Measurements from ENCODE around the gene FAM13B.
"Not testable (repeated sequence)": the region's sequence is repeated elsewhere in the genome, so short reads cannot be mapped to it uniquely, and the experiment has no call there.

FAM13B gene

DNA sequence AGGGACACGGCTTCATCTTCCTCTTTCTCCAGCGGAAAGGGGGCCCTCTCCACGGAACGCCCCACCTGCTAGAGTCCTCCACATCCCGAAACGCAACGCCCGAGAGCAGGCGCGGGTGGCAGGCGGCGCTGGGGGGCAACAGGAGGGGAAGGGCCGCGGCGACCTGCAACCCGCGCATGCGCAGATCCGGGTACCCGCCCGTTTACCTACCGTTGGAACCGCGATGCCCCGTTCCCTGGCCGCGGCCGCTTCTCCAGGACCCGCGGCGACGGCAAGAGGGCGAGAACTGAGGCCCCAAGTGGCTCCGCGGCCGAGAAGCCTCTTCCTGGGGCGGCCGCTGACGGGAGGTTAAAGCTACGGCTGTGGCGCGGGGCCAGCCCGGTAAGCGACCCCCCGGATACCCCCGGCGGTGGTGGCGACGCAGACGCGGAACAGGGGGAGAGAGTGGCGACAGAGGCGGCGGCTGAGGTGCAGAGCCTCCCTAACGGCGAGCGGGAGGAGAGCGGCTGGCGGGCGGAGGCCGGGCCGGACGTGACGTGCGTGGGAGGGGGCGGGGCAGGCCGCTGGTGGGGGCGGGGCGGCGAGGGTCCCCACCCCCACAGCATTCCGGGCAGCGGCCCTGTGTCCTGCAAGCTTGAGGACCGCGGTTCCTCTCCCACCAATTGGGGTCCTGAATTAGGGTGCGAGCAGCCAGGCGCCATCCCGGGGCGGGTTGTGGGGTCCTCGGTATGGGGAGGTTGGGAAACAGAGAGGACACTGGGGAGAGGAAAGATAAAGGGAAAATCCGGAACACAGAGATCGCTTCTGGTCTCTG is at the start of gene FAM13B:
FAM13B (minus strand) TSS at position 508 of the 814 bp plus-strand sequence. CDS start 13,968 bp downstream, outside the sequence.
- POLR2A ChIA-PET (ENCODE audit: low non-redundant PET), result no interaction called here
- peak within 1 kb of the TSS; percentile 98 for H3K27ac ChIP-seq
- DNase-seq (ENCODE audit: low spot score), result peak; percentile 93
- CTCF ChIA-PET, result interaction anchor here (0.9 to 5.3 kb wide), 2 partner anchors 36 to 101 kb away, joined by 5 to 60 read pairs; no protein-coding TSS in a partner anchor
- TF ChIP-seq, protein P1, sequence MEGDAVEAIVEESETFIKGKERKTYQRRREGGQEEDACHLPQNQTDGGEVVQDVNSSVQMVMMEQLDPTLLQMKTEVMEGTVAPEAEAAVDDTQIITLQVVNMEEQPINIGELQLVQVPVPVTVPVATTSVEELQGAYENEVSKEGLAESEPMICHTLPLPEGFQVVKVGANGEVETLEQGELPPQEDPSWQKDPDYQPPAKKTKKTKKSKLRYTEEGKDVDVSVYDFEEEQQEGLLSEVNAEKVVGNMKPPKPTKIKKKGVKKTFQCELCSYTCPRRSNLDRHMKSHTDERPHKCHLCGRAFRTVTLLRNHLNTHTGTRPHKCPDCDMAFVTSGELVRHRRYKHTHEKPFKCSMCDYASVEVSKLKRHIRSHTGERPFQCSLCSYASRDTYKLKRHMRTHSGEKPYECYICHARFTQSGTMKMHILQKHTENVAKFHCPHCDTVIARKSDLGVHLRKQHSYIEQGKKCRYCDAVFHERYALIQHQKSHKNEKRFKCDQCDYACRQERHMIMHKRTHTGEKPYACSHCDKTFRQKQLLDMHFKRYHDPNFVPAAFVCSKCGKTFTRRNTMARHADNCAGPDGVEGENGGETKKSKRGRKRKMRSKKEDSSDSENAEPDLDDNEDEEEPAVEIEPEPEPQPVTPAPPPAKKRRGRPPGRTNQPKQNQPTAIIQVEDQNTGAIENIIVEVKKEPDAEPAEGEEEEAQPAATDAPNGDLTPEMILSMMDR (conservative IDR thresholded peaks at IDR 0.05; ENCODE audit: low read depth), result no peak

DNA sequence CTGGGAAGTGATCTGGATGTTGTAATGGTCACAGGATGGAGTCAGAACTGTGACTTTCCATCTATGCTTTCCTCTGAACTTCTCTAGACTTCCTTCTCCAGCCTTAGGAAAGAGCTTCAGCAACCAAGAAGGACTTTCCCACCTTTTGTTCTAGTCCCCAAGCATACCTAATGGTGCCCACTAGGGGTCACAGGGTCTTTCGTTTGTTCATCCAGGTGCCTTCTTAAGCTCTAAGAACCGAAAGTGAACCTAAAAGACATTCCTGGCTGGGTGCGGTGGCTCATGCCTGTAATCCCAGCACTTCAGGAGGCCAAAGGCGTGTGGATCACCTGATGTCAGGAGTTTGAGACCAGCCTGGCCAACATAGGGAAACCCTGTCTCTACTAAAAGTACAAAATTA is 49.2 kb upstream of the FAM13B start:
- TF ChIP-seq, protein P1 (conservative IDR thresholded peaks at IDR 0.05; ENCODE audit: low read depth), result no peak
- DNase-seq (ENCODE audit: low spot score), result no peak
- H3K27ac ChIP-seq, result no peak overlapping the region
- ChIA-PET CTCF (interaction anchor here (0.6 to 1.6 kb wide), 6 partner anchors 13 to 440 kb away, joined by 3 to 5 read pairs (median 4); no protein-coding TSS in a partner anchor), POLR2A (ENCODE audit: low non-redundant PET) (no interaction called here)

DNA sequence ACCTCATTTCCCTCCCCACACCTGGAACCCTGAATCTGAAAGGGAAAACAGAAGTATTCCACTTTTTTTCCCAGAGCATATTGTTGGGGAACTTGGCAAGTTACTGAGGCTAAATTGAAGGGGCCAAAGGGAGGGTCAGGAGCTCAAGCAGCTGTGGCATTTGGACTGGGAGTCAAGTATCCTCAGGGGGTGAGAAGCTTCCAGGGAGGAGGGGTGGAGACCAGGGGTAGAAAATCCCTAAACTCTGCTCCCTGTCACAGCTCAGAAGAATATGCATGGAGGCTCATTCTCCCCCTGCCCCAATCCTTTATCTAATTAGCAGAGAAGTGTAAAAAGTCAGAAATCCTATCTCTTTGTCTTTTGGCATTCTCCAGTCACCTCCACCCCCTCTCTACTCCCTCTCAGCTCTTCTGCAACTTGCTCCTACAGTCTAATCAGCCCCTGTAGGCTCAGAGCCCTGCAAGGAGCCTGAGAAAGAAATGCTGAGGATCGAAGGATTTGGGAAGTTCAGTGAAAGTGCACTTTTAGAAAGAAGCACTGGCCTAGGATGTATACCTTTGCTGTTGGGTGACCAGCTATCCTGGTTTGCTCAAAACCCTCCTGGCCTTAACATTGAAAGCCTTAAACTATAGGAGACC is 45.2 kb upstream of the FAM13B start:
- no peak overlapping the region for H3K27ac ChIP-seq
- POLR2A ChIA-PET (ENCODE audit: low non-redundant PET), result no interaction called here
- TF ChIP-seq, protein P1 (conservative IDR thresholded peaks at IDR 0.05; ENCODE audit: low read depth), result no peak
- DNase-seq (ENCODE audit: low spot score), result no peak
- CTCF ChIA-PET, result interaction anchor here (0.6 to 3.4 kb wide), 16 partner anchors 10 to 1991 kb away, joined by 3 to 25 read pairs (median 4); no protein-coding TSS in a partner anchor

DNA sequence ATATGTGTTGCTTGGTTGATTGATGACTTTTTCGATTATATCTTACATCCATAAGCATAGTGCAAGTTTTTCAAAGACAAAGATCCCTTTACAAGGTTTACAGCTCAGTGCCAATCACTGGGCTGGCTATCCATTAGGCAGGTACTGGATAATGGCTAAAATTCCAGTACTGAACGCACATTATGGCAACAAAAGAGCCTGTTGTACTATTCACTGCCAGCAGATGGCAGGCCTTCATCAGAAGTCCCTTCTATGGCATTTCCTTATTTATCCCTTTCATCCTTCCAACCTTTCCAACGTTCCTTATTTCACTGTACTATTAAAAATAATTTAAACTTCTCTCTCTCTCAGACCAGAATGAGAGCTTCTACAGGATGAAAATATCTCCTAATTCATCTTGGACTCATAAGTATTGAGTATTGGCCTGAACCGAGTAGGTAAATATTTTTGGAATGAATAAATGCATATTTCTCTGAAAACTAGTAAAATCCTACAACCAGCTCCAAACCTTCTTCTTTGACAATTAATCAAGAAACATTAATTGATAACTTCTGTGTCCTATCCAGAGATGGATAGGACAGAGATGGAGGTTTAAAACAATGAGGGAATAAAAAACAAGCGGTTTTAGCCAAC is 44.3 kb upstream of the FAM13B start:
- CTCF ChIA-PET, result interaction anchor here (0.6 to 3.4 kb wide), 21 partner anchors 9 to 448 kb away, joined by 3 to 25 read pairs (median 4); no protein-coding TSS in a partner anchor
- H3K27ac ChIP-seq, result no peak overlapping the region
- DNase-seq (ENCODE audit: low spot score), result peak; percentile 84
- TF ChIP-seq, protein P1 (conservative IDR thresholded peaks at IDR 0.05; ENCODE audit: low read depth), result peak; percentile 94
- POLR2A ChIA-PET (ENCODE audit: low non-redundant PET), result no interaction called here

DNA sequence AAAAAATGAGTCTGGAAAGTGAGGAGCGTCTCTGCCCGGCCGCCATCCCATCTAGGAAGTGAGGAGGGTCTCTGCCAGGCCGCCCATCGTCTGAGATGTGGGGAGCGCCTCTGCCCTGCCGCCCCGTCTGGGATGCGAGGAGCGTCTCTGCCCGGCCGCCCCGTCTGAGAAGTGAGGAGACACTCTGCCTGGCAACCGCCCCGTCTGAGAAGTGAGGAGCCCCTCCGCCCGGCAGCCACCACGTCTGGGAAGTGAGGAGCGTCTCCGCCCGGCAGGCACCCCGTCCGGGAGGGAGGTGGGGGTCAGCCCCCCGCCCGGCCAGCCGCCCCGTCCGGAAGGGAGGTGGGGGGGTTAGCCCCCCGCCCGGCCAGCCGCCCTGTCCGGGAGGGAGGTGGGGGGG is 37.1 kb upstream of the FAM13B start:
- DNase-seq (ENCODE audit: low spot score); H3K27ac ChIP-seq; POLR2A ChIA-PET (ENCODE audit: low non-redundant PET): not testable (repeated sequence)
- CTCF ChIA-PET, result interaction anchor here (1.4 to 2.9 kb wide), 4 partner anchors 19 to 63 kb away, joined by 5 to 60 read pairs (median 6); partner anchors contain the start of gene FAM13B

DNA sequence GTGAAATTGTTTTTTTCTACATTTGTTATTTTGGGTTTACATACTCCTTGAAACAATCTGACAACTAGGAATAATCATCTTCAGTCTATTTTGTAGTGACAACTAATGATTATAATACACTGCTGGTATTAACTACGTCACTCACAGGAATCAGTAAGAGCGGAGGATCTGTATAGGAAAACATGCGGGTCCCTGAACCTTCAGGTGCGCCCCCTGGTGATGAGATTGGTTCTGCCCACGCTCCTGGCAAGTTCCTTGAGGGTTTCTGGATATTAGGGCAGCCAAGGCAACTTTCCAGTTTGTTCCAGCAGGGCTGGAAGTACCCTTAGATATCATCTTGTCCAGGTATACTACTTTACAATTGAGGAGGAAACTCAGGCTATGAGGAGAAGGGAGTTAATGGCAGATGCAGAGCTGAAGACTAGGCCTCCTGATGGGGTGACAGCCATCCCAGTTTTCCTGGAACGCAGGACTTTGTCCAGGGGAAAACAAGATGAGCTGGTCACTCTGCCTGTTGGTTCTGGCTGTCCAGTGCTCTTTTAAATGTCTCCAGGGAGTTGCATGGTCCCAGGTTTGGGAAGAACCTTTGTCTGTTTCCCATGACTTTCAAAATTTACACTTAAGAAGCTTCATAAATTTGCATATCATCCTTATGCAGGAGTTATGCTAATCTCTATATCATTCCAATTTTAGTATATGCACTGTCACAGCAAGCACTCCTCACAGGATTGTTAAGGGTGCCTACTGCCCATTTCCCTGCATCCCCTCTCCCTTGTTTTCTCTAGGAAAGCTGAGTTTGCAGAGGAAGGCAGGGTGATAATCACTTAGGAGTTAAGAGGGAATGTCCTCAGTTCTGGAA is 36.1 kb upstream of the FAM13B start:
- peak; percentile 83 for DNase-seq (ENCODE audit: low spot score)
- no peak overlapping the region for H3K27ac ChIP-seq
- ChIA-PET POLR2A (ENCODE audit: low non-redundant PET) (no interaction called here), CTCF (interaction anchor here (0.6 to 2.9 kb wide), 21 partner anchors 8 to 1625 kb away, joined by 3 to 60 read pairs (median 4); partner anchors contain the start of gene FAM13B)
- TF ChIP-seq, protein P1 (conservative IDR thresholded peaks at IDR 0.05; ENCODE audit: low read depth), result peak; percentile 83

Data from RWPE1 (cell line).